ENCODE measurements around the gene POLR2M.
A peak's percentile ranks its signal among the peaks of the same experiment; 100 is the strongest.

POLR2M gene

GRCh38 chr15:57692709-57693108 lies 13.8 kb upstream of the POLR2M start:
- DNase-seq (ENCODE audit: low spot score), result no peak

GRCh38 chr15:57694279-57694678 lies 12.2 kb upstream of the POLR2M start:
- DNase-seq (ENCODE audit: low spot score), result no peak

GRCh38 chr15:57696146-57696545 lies 10.4 kb upstream of the POLR2M start:
- DNase-seq (ENCODE audit: low spot score), result no peak

- DNase-seq (ENCODE audit: low spot score), result no peak
Measured at GRCh38 chr15:57697588-57697987, 8.9 kb upstream of the POLR2M start.

GRCh38 chr15:57698243-57698642 lies 8.3 kb upstream of the POLR2M start:
- DNase-seq (ENCODE audit: low spot score), result no peak

GRCh38 chr15:57698991-57699390 lies 7.5 kb upstream of the POLR2M start:
- no peak for DNase-seq (ENCODE audit: low spot score)

- DNase-seq (ENCODE audit: low spot score), result no peak
Measured at GRCh38 chr15:57703387-57703786, 3.1 kb upstream of the POLR2M start.

- no peak for DNase-seq (ENCODE audit: low spot score)
Measured at GRCh38 chr15:57704441-57704840, 2.1 kb upstream of the POLR2M start.

GRCh38 chr15:57705746-57706404 lies 639 bp upstream of the POLR2M start:
- DNase-seq (ENCODE audit: low spot score), result no peak

GRCh38 chr15:57708047-57708446 lies 1.5 kb downstream of the POLR2M start:
- no peak for DNase-seq (ENCODE audit: low spot score)

- DNase-seq (ENCODE audit: low spot score), result no peak
Measured at GRCh38 chr15:57718309-57718708, 11.8 kb downstream of the POLR2M start.

GRCh38 chr15:57720867-57721266 lies 14.4 kb downstream of the POLR2M start:
- no peak for DNase-seq (ENCODE audit: low spot score)

- DNase-seq (ENCODE audit: low spot score), result no peak
Measured at GRCh38 chr15:57726411-57726810, 19.9 kb downstream of the POLR2M start.

- no peak for DNase-seq (ENCODE audit: low spot score)
Measured at GRCh38 chr15:57727031-57727430, 20.5 kb downstream of the POLR2M start.

GRCh38 chr15:57728436-57728835 lies 21.9 kb downstream of the POLR2M start:
- no peak for DNase-seq (ENCODE audit: low spot score)

GRCh38 chr15:57730876-57731275 lies 24.4 kb downstream of the POLR2M start:
- no peak for DNase-seq (ENCODE audit: low spot score)

- DNase-seq (ENCODE audit: low spot score), result no peak
Measured at GRCh38 chr15:57731530-57732103, 25.1 kb downstream of the POLR2M start.

GRCh38 chr15:57732526-57733331 lies 26.2 kb downstream of the POLR2M start:
- peak; percentile 49 for DNase-seq (ENCODE audit: low spot score)

- DNase-seq (ENCODE audit: low spot score), result no peak
Measured at GRCh38 chr15:57734860-57735259, 28.3 kb downstream of the POLR2M start.

GRCh38 chr15:57735431-57735830 lies 28.9 kb downstream of the POLR2M start:
- DNase-seq (ENCODE audit: low spot score), result peak; percentile 23

- peak; percentile 85 for DNase-seq (ENCODE audit: low spot score)
Measured at GRCh38 chr15:57735891-57736290, 29.4 kb downstream of the POLR2M start.

- no peak for DNase-seq (ENCODE audit: low spot score)
Measured at GRCh38 chr15:57736591-57736990, 30.1 kb downstream of the POLR2M start.

- no peak for DNase-seq (ENCODE audit: low spot score)
Measured at GRCh38 chr15:57738734-57739237, 32.3 kb downstream of the POLR2M start.

All from putamen (tissue), 1 donor.